Panc1 (cell line): ENCODE results near the gene SPATC1L.

Experiments used
- CTCF ChIP-seq: fragments of 450-650 bp; IDR thresholded peaks from 2 replicates; pipeline ENCODE4 v1.5.1; 2017; ENCODE audit warnings: mild to moderate bottlenecking
- SIN3A ChIP-seq: IDR thresholded peaks from 2 replicates; pipeline ENCODE4 v1.6.1; 2012; ENCODE audit warnings: low read depth, mild to moderate bottlenecking, low read length, moderate library complexity, borderline replicate concordance; ENCODE audit not compliant: insufficient read depth

GRCh38 chr21:46190491-46191131 lies 6.4 kb upstream of the SPATC1L start:
- TF ChIP-seq CTCF (no peak), SIN3A (no peak)
